ENCODE data around the gene FSCN2.

GRCh38 chr17:81582749-81583148 lies 54.6 kb downstream of the FSCN2 start:
- TF ChIP-seq CTCF (conservative IDR thresholded peaks at IDR 0.05; ENCODE audit: low read length) (no peak), EZH2phosphoT487 (IDR thresholded peaks at IDR 0.05; ENCODE audit: borderline replicate concordance, low read depth, low read length) (no peak)

All from OCI-LY7 (cell line).